ENCODE measurements around the gene OMD. TPM values are rescaled to one million over a fixed set of nuclear protein-coding genes. Genes with fewer than 3 reads are reported as not detected.

OMD gene
- polyA plus RNA-seq, 1 of the 3 experiments (the other 2 are of a cell fraction), result not detected

- H3K36me3 ChIP-seq (replicated peaks in 1 of 2; ENCODE audit: control insufficient read depth in 1 of 2, insufficient read depth in 2 of 2, low read length in 1 of 2), result no peaks in the 10 kb centered on the region
- H3K27ac ChIP-seq (ENCODE audit: low read depth in 2 of 2, low read length in 1 of 2), result no peak overlapping the region
- peaks cover 0 to 10% of the 10 kb centered on the region in 2 experiments; a peak in 3 of 4 replicates for H3K4me1 ChIP-seq (ENCODE audit: control insufficient read depth in 1 of 2, insufficient read depth in 2 of 2, low read depth in 1 of 2, low read length in 1 of 2)
- no peaks in the 10 kb centered on the region for H3K27me3 ChIP-seq (ENCODE audit: insufficient read depth)
- no peak overlapping the region for H3K4me2 ChIP-seq
- ChIA-PET CTCF (interaction anchor here (1.0 to 1.4 kb wide), 2 partner anchors 12 to 65 kb away, joined by 3 read pairs; no protein-coding TSS in a partner anchor), POLR2A (no interaction called here)
- no peak overlapping the region for H3K4me3 ChIP-seq (ENCODE audit: low read depth in 2 of 2, low read length in 1 of 2)
- WGBS (ENCODE audit: low lambda C conversion rate), result 95% methylated on average over 3 of the region's 3 CpGs
- H2AFZ ChIP-seq (ENCODE audit: low read depth), result no peak overlapping the region
- H3K9ac ChIP-seq, result no peak overlapping the region
- no peaks in the 10 kb centered on the region for H3F3A ChIP-seq (replicated peaks; ENCODE audit: insufficient read depth)
- H4K20me1 ChIP-seq (ENCODE audit: insufficient read depth), result no peaks in the 10 kb centered on the region
- TF ChIP-seq PBX3 (IDR thresholded peaks at IDR 0.05) (no peak), GATA2 (CRISPR knock-in tag; IDR thresholded peaks at IDR 0.05) (no peak), RAD21 (IDR thresholded peaks at IDR 0.05; ENCODE audit: low read length) (no peak), CHD2 (IDR thresholded peaks at IDR 0.05; ENCODE audit: low read length, partially characterized antibody) (no peak), FOSL2 (IDR thresholded peaks at IDR 0.05; ENCODE audit: borderline replicate concordance, low read depth) (no peak), TCF12 (IDR thresholded peaks at IDR 0.05) (no peak), SIN3A (IDR thresholded peaks at IDR 0.05; ENCODE audit: borderline replicate concordance, low read depth, low read length) (no peak), TAF1 (IDR thresholded peaks at IDR 0.05; ENCODE audit: borderline replicate concordance, low read depth, low read length) (no peak), MEF2A (IDR thresholded peaks at IDR 0.05; ENCODE audit: borderline replicate concordance, low read depth) (no peak), RXRA (IDR thresholded peaks at IDR 0.05; ENCODE audit: borderline replicate concordance, low read depth) (no peak), NRF1 (IDR thresholded peaks at IDR 0.05; ENCODE audit: low read depth, low read length) (no peak), REST (IDR thresholded peaks at IDR 0.05; ENCODE audit: low read depth, low read length) (no peak)
- no peaks in the 10 kb centered on the region for H3K9me2 ChIP-seq
- no peaks in the 10 kb centered on the region for H3K79me2 ChIP-seq (ENCODE audit: insufficient read depth)
- H3K9me3 ChIP-seq, result no peaks in the 10 kb centered on the region
- no peak for DNase-seq
Observed at GRCh38 chr9:92397853-92398252, 26.4 kb downstream of the OMD start.

- WGBS (ENCODE audit: low lambda C conversion rate), result 91% methylated on average over 1 of the region's 1 CpG
Observed at GRCh38 chr9:92395617-92396016, 28.7 kb downstream of the OMD start.

More at GRCh38 chr9:92395617-92396016, 28.7 kb downstream of the OMD start:
- Histone ChIP-seq H3K4me1 (ENCODE audit: control insufficient read depth in 1 of 2, insufficient read depth in 2 of 2, low read depth in 1 of 2, low read length in 1 of 2) (peaks cover 0 to 16% of the 10 kb centered on the region in 2 experiments; a peak in 3 of 4 replicates), H3K4me3 (ENCODE audit: low read depth in 2 of 2, low read length in 1 of 2) (no peak overlapping the region), H3K27ac (ENCODE audit: low read depth in 2 of 2, low read length in 1 of 2) (no peak overlapping the region), H3K36me3 (replicated peaks in 1 of 2; ENCODE audit: control insufficient read depth in 1 of 2, insufficient read depth in 2 of 2, low read length in 1 of 2) (no peaks in the 10 kb centered on the region), H3K9me3 (no peaks in the 10 kb centered on the region), H3K9ac (no peak overlapping the region), H2AFZ (ENCODE audit: low read depth) (no peak overlapping the region), H4K20me1 (ENCODE audit: insufficient read depth) (no peaks in the 10 kb centered on the region), H3K27me3 (ENCODE audit: insufficient read depth) (no peaks in the 10 kb centered on the region), H3F3A (replicated peaks; ENCODE audit: insufficient read depth) (no peaks in the 10 kb centered on the region), H3K79me2 (ENCODE audit: insufficient read depth) (no peaks in the 10 kb centered on the region), H3K9me2 (no peaks in the 10 kb centered on the region), H3K4me2 (no peak overlapping the region)
- TF ChIP-seq MEF2A (IDR thresholded peaks at IDR 0.05; ENCODE audit: borderline replicate concordance, low read depth), result no peak
- TF ChIP-seq EP300 (IDR thresholded peaks at IDR 0.05; ENCODE audit: borderline replicate concordance in 1 of 2, low read depth in 1 of 2, low read length in 1 of 2), result no peak
- no peak for TF ChIP-seq RXRA (IDR thresholded peaks at IDR 0.05; ENCODE audit: borderline replicate concordance, low read depth)
- TF ChIP-seq CHD2 (IDR thresholded peaks at IDR 0.05; ENCODE audit: low read length, partially characterized antibody), result no peak
- ChIA-PET POLR2A (no interaction called here), CTCF (no interaction called here)
- no peak for DNase-seq

Data from SK-N-SH (cell line).